ENCODE data around the gene HOMER2.
A peak's percentile ranks its signal among the peaks of the same experiment; 100 is the strongest.

The HOMER2 gene

DNA sequence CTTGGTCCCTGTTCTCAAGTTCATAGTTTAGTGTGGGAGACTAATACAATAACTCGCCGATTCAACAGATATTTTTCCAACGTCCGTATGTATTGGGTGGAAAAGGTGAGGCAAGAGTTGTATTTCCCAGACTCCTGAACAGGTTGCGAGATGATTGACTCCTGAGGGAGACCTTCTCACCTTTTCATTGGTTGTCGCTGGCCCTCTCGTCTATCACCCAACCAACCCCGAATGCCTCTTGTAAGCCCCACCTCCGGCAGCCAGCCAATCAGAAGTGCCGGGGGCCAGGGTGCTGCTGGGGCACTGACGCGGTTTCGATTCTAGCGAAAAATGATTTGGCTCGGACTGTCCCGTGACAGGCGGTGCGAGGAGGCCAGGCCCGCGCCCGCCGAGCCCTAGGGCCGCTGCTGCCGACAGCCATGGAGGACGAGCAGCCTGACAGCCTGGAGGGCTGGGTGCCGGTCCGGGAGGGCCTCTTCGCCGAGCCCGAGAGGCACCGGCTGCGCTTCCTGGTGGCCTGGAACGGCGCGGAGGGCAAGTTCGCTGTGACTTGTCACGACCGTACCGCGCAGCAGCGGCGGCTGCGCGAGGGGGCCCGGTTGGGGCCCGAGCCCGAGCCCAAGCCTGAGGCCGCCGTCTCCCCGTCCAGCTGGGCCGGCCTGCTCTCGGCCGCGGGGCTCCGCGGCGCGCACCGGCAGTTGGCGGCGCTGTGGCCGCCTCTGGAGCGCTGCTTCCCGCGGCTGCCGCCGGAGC is 143.0 kb downstream of the HOMER2 start, which contains the start of gene WHAMM:
TSS of gene WHAMM (plus strand) at position 321 of the 753 bp plus-strand sequence. CDS start at position 420, 99 bp downstream.
- TF ChIP-seq, protein P1, sequence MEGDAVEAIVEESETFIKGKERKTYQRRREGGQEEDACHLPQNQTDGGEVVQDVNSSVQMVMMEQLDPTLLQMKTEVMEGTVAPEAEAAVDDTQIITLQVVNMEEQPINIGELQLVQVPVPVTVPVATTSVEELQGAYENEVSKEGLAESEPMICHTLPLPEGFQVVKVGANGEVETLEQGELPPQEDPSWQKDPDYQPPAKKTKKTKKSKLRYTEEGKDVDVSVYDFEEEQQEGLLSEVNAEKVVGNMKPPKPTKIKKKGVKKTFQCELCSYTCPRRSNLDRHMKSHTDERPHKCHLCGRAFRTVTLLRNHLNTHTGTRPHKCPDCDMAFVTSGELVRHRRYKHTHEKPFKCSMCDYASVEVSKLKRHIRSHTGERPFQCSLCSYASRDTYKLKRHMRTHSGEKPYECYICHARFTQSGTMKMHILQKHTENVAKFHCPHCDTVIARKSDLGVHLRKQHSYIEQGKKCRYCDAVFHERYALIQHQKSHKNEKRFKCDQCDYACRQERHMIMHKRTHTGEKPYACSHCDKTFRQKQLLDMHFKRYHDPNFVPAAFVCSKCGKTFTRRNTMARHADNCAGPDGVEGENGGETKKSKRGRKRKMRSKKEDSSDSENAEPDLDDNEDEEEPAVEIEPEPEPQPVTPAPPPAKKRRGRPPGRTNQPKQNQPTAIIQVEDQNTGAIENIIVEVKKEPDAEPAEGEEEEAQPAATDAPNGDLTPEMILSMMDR (IDR thresholded peaks at IDR 0.05; ENCODE audit: borderline replicate concordance, insufficient read depth, low read depth, low read length), result peak; percentile 29; the same call in 1 of the 2 replicates
- peak within 1 kb of the TSS; percentile 94 for H3K4me3 ChIP-seq (ENCODE audit: low read depth, low read length)

DNA sequence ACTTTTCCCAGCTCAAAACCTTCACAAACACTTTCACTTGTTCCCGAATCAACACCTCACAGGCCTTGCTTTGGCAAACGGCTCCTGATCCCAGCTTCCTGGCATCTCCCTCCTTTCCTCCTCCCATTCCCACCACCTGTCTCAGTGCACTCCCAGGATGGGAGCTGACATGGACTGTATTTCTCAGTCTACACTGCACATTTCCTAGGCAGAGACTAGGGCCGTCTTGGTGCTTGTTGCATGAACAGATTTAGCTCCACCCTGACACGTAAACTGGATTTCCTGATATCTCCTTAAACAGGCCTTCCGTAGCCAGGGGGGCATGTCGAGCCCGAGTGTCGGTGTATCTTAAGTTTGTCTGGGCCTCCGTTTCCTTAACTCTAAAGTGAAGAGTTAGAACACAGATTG is 143.9 kb downstream of the HOMER2 start:
- no peak overlapping the region for H3K4me3 ChIP-seq (ENCODE audit: low read depth, low read length)
- TF ChIP-seq, protein P1 (IDR thresholded peaks at IDR 0.05; ENCODE audit: borderline replicate concordance, insufficient read depth, low read depth, low read length), result no peak

DNA sequence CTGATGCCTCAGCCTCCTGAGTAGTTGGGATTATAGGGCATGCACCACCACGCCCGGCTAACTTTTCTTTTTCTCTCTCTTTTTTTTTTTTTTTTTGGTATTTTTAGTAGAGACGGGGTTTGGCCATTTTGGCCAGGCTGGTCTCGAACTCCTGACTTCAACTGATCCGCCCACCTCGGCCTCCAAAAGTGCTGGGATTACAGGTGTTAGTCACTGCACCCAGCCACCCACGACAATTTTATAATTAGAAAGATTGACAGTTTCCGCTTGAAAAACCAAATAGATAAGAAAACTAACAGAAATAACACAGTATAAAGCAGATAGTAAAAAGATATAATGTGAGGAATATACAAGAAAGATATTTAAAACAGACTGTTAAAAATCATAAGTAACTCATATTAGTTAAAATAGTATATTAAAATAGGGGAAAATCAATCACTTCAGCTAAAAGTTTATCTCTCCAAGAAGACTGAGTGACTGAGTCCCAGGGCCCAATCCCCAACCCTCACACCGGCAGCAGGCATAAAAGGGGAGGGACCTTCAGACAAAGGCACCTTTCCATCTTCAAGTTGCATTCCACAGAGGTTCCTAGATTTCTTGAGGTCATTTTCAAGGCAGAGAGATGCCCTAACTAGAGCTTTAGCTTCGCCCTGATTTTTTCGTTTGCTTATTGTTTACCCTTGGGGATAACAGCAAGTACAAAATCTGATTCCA is 144.4 kb downstream of the HOMER2 start:
- H3K4me3 ChIP-seq (ENCODE audit: low read depth, low read length), result no peak overlapping the region
- TF ChIP-seq, protein P1 (IDR thresholded peaks at IDR 0.05; ENCODE audit: borderline replicate concordance, insufficient read depth, low read depth, low read length), result no peak

DNA sequence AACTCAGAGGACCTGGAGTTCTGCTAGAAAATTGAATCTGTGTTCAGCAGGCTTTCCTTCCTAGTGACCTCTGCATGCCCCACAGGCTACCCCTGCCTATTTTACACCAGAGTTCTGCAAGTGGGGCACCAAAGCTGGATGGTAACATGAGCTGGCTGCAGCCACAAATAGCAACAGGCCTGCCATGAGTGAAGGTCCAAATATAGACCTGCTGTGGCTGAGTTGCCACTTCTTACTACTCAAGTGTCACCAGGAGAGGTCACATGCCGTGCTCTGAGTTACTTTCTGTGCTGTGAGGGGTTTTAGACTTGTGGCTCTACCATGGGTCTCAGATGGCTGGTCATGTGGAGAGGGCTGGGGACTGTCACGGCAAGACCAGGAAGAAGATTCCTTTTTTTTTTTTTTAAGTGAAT is 146.5 kb downstream of the HOMER2 start, which contains the start of gene FSD2:
TSS of gene FSD2 (minus strand) at position 76 of the 413 bp plus-strand sequence. CDS start 18,679 bp downstream, outside the sequence.
- no peak within 1 kb of the TSS for H3K4me3 ChIP-seq (ENCODE audit: low read depth, low read length)
- TF ChIP-seq, protein P1 (IDR thresholded peaks at IDR 0.05; ENCODE audit: borderline replicate concordance, insufficient read depth, low read depth, low read length), result no peak; the same call in 1 of the 2 replicates

DNA sequence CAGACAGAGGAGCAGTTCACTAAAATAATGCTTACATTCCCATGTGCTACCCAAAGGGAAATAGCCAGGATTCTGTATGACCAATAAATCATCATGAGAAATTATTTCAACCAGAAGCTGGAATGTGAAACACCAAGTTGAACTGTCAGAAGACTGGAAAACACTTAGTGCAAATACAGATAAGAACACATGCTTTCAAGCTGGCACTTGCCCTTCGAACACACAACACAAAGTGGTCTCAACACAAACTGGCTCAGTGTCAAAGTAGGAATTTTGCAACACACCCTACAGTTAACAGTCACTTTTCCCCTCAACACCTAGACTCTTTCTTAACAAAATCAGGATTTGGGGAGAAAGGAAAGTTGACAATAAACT is 148.0 kb downstream of the HOMER2 start:
- no peak overlapping the region for H3K4me3 ChIP-seq (ENCODE audit: low read depth, low read length)
- TF ChIP-seq, protein P1 (IDR thresholded peaks at IDR 0.05; ENCODE audit: borderline replicate concordance, insufficient read depth, low read depth, low read length), result no peak

DNA sequence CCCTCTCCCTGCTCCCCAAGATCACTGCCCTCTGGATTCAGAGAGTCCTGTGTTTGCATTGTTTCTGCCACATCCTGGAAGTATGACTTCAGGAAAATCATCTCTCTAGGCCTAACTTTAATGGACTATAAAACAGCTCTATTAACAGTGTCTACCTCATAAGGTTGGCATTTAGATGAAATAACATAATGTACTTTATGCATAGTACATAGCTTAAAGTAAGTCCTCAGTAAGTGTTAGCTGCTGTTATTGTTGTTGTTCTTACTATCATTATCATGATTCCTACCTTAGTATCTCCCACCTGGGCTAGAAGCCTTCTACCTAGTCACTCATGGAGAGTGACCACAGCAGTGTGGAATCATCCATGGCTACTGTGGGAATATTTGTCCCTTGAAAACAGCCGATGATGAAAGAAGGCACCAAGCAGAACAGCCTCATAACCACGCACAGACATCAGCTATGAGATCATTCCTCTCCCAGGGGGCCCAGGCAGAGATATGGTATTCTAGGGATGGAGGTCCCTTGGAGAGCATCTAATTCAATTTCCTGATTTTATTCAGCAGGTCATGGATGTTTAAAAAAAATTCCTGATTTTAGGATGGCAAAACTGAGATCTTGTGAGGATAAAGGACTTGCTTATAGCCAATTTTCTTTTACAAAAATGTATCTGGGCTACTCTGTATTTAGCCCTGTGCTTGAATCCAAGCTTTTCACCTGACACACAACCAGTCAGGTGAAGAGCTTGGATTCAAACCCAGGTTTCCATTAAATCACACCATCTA is 148.5 kb downstream of the HOMER2 start:
- TF ChIP-seq, protein P1 (IDR thresholded peaks at IDR 0.05; ENCODE audit: borderline replicate concordance, insufficient read depth, low read depth, low read length), result no peak
- H3K4me3 ChIP-seq (ENCODE audit: low read depth, low read length), result no peak overlapping the region

Data from GM12875 (cell line).